A673 (cell line): ENCODE data around the gene BRS3. TPM values are rescaled to one million over a fixed set of nuclear protein-coding genes. Genes with fewer than 3 reads are reported as not detected.

Source experiments
- BruUV-seq: library from RNA; stranded (reverse); fragments of 400-500 nt; replicated peaks from 2 replicates; lab custom pipeline; 2021; lab: Mats Ljungman, UMichigan
- CTCF ChIA-PET: fragments of 300-600 bp; sonication (Branson Sonifier 250); formaldehyde crosslinking; loops from one replicate; lab custom pipeline; 2022; ENCODE audit warnings: antibody characterized with exemption; lab: Charles Lee
- POLR2A ChIA-PET: fragments of 300-600 bp; sonication (Branson Sonifier 250); formaldehyde crosslinking; loops from one replicate; lab custom pipeline; 2022; ENCODE audit warnings: antibody characterized with exemption; ENCODE audit not compliant: low non-redundant PET; lab: Charles Lee
- DNase-seq: peaks from one replicate; pipeline ENCODE4 v3.0.0-alpha.2; 2015; ENCODE audit warnings: low spot score
- H3K27ac ChIP-seq: fragments of 200-600 bp; sonication (generic); 2 replicates; pipeline ENCODE4 v1.5.1; 2016; ENCODE audit warnings: mixed run types, low read depth, mild to moderate bottlenecking, mixed read lengths, antibody characterized with exemption, low read length; ENCODE audit not compliant: poor library complexity, severe bottlenecking
- H3K27me3 ChIP-seq: fragments of 200-600 bp; sonication (generic); replicated peaks from 2 replicates; pipeline ENCODE4 v1.6.1; 2017; ENCODE audit warnings: mixed run types, low read depth, mild to moderate bottlenecking, mixed read lengths, antibody characterized with exemption, low read length; ENCODE audit not compliant: insufficient read depth, poor library complexity
- H3K36me3 ChIP-seq: fragments of 200-600 bp; sonication (generic); 2 replicates; pipeline ENCODE4 v1.6.1; 2016; ENCODE audit warnings: mixed run types, mild to moderate bottlenecking, mixed read lengths, antibody characterized with exemption, low read length; ENCODE audit not compliant: insufficient read depth, poor library complexity, severe bottlenecking
- H3K4me1 ChIP-seq: fragments of 200-600 bp; sonication (generic); 2 replicates; pipeline ENCODE4 v1.6.1; 2017; ENCODE audit warnings: mixed run types, mild to moderate bottlenecking, mixed read lengths, antibody characterized with exemption, low read length; ENCODE audit not compliant: insufficient read depth, poor library complexity, severe bottlenecking
- H3K4me3 ChIP-seq: fragments of 200-600 bp; sonication (generic); 2 replicates; pipeline ENCODE4 v1.5.1; 2016; ENCODE audit warnings: low read depth, mixed run types, mild to moderate bottlenecking, mixed read lengths, low read length; ENCODE audit not compliant: poor library complexity, severe bottlenecking
- H3K9me3 ChIP-seq: fragments of 200-600 bp; sonication (generic); 2 replicates; pipeline ENCODE4 v1.6.1; 2016; ENCODE audit warnings: mixed run types, low read depth, mild to moderate bottlenecking, mixed read lengths, antibody characterized with exemption, low read length; ENCODE audit not compliant: poor library complexity, severe bottlenecking
- EZH2 ChIP-seq: fragments of 200-600 bp; sonication (generic); IDR thresholded peaks from 2 replicates; pipeline ENCODE4 v1.6.1; 2017; ENCODE audit warnings: borderline replicate concordance, low read depth, mild to moderate bottlenecking, mixed read lengths, antibody characterized with exemption, low read length; ENCODE audit not compliant: poor library complexity, severe bottlenecking
- intact Hi-C: fragments of 100-400 bp; cut with micrococcal nuclease; formaldehyde crosslinking; loops from one replicate; pipeline ENCODE4 v1.10.0; 2022; ENCODE audit not compliant: unreplicated experiment
- total RNA-seq: library from RNA; stranded (reverse); gene quantifications from 2 replicates; pipeline ENCODE4 v1.2.3, GENCODE V29; 2021
- TF ChIP-seq, protein P1 (sequence below): fragments of 300-800, 200-600 bp; sonication (generic); conservative IDR thresholded peaks from 2 replicates; pipeline ENCODE4 v1.5.1; 2017; ENCODE audit warnings: low read depth, mild to moderate bottlenecking, antibody characterized with exemption, low read length, moderate library complexity, mixed read lengths

Gene BRS3
- total RNA-seq, 1 experiment from 2014 or later, result not detected

DNA sequence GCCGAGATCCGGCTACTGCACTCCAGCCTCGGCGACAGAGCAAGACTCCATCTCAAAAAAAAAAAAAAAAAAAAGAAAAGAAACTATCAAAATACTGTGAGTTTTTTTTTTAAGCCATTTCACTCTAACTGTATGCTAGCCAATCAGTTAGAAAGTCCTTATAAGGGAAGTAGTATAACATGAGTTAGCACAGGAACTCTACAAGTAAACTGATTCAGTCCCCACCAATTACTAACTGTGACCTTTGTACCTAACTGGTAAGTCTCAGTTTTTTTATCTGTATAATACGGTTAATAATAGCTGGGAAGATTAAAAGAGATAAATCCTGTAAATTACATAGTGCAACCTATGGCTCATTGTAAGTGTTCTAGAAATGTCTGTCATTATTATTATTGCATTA is 35.1 kb upstream of the BRS3 start:
- Histone ChIP-seq H3K4me1 (no peaks in the 10 kb centered on the region), H3K27ac (no peak overlapping the region), H3K36me3 (no peaks in the 10 kb centered on the region), H3K27me3 (no peaks in the 10 kb centered on the region), H3K9me3 (no peaks in the 10 kb centered on the region), H3K4me3 (no peak overlapping the region)
- DNase-seq, result no peak
- TF ChIP-seq, protein P1, sequence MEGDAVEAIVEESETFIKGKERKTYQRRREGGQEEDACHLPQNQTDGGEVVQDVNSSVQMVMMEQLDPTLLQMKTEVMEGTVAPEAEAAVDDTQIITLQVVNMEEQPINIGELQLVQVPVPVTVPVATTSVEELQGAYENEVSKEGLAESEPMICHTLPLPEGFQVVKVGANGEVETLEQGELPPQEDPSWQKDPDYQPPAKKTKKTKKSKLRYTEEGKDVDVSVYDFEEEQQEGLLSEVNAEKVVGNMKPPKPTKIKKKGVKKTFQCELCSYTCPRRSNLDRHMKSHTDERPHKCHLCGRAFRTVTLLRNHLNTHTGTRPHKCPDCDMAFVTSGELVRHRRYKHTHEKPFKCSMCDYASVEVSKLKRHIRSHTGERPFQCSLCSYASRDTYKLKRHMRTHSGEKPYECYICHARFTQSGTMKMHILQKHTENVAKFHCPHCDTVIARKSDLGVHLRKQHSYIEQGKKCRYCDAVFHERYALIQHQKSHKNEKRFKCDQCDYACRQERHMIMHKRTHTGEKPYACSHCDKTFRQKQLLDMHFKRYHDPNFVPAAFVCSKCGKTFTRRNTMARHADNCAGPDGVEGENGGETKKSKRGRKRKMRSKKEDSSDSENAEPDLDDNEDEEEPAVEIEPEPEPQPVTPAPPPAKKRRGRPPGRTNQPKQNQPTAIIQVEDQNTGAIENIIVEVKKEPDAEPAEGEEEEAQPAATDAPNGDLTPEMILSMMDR, result no peak
- TF ChIP-seq EZH2, result no peak
- intact Hi-C loops, result no loop called here
- ChIA-PET POLR2A (no interaction called here), CTCF (no interaction called here)
- no TSS peak for BruUV-seq

DNA sequence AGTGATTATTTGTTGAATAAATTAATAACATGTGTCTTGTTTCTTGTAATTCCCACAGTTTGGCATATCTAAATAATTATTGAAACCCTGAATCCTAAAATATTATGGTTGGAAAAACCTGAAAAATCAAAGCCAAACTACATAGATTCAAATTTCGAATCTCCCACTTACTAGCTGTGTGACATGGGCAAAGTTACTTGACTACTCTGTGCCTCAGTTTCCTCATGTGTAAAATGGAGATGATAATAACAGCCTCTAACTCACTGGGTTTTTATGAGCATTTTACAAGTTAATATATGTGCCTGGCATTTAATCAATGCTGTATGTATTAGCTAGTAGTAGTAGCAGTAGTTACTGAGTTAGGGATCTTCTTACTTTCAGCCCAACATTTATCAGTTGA is 34.6 kb upstream of the BRS3 start:
- ChIA-PET CTCF (no interaction called here), POLR2A (no interaction called here)
- Histone ChIP-seq H3K4me3 (no peak overlapping the region), H3K27me3 (no peaks in the 10 kb centered on the region), H3K9me3 (no peaks in the 10 kb centered on the region), H3K27ac (no peak overlapping the region), H3K36me3 (no peaks in the 10 kb centered on the region), H3K4me1 (no peaks in the 10 kb centered on the region)
- no peak for DNase-seq
- no peak for TF ChIP-seq EZH2
- TF ChIP-seq, protein P1, result no peak
- no TSS peak for BruUV-seq
- intact Hi-C loops, result no loop called here

DNA sequence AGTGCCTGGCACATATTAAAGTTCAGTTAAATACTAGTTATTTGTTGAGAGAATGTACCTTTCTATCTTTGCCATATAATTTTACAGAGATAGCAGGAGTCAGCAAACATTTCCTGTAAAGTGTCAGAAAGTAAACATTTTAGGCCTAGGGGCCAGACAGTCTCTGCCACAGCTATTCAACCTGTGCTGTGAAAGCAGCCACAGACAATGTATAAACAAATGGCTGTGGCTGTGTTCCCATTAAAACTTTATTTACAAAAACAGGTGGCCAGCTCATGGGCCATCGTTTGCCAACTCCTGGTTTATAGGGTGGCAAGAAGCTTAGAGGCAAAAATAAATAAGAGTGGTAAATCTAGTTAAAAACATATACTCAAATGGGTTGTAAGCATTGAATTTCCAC is 34.0 kb upstream of the BRS3 start:
- BruUV-seq, result no TSS peak
- no peaks in the 10 kb centered on the region for H3K36me3 ChIP-seq
- intact Hi-C loops, result no loop called here
- H3K4me3 ChIP-seq, result no peak overlapping the region
- TF ChIP-seq, protein P1, result no peak
- TF ChIP-seq EZH2, result no peak
- no peak for DNase-seq
- no peak overlapping the region for H3K27ac ChIP-seq
- H3K9me3 ChIP-seq, result no peaks in the 10 kb centered on the region
- H3K27me3 ChIP-seq, result no peaks in the 10 kb centered on the region
- no peaks in the 10 kb centered on the region for H3K4me1 ChIP-seq
- CTCF ChIA-PET, result no interaction called here
- POLR2A ChIA-PET, result no interaction called here
